GM18499 (cell line): ENCODE results near the gene DUSP16.
"Not testable (repeated sequence)": the region's sequence is repeated elsewhere in the genome, so short reads cannot be mapped to it uniquely, and the experiment has no call there.

ENCODE experiments used
- ATAC-seq: cut with Tn5 transposase; IDR thresholded peaks from one replicate; pipeline ENCODE4 v1.9.1; 2021; ENCODE audit warnings: moderate number of reproducible peaks; ENCODE audit not compliant: insufficient read depth, unreplicated experiment

DUSP16 gene

GRCh38 chr12:12524128-12524527 is 38.5 kb downstream of the DUSP16 start:
- no peak for ATAC-seq

DNA sequence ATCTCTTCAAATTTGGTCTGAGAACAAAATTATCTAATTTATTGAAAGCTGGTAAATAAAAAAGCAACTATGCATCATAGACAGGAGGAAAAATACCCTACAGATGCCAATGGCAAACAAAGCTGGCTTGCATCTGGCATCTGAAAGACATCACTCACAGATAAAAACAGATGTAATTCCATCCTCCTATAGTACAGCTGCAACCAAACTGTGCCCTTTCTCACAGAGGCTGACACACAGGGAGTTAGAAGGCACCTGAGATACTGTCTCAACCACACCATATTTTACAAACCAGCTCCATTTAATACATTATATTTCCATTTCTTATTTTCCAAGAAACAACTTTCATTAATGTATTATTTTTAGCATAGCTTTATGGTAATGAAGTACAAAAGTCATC is 39.4 kb downstream of the DUSP16 start:
- ATAC-seq = no peak

DNA sequence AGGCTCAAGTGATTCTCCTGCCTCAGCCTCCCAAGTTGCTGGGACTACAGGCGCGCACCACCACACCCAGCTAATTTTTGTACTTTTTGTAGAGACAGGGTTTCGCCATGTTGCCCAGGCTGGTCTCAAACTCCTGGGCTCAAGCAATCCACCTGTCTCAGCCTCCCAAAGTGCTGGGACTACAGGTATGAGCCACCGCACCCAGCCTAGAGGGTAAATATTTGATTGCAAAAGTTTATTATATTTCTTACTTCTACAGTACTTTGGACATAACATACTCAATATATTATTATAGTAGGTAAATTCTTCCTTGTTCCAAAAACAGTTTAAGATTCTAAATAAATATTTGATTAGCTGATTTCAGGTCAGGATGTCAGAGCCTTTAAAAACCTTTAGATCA is 40.0 kb downstream of the DUSP16 start:
- ATAC-seq = not testable (repeated sequence)

GRCh38 chr12:12521888-12522287 is 40.8 kb downstream of the DUSP16 start:
- no peak for ATAC-seq

DNA sequence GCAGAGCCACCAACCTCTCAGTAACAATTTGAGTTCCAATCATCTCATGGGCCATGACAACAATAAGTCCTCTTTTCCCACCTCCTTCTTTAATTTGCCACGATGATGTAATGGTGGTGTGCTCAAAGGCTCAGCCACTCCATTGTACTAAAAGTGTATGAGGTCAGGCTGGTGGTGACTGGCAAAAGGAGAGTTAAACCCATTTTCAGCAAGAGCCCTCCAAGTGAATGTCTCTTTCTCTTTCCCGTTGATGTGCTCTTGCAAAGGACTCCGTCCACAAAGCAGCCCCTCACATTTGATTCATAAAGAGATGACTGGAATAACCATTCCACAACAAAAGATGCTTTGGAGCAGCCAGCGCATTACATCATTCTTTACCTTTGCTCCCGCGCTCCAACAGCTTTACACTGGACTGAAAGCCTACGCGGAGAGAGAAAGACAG is 41.6 kb downstream of the DUSP16 start:
- ATAC-seq = no peak

GRCh38 chr12:12520273-12520672 is 42.4 kb downstream of the DUSP16 start:
- no peak for ATAC-seq

GRCh38 chr12:12519354-12519998 is 43.2 kb downstream of the DUSP16 start:
- no peak for ATAC-seq

DNA sequence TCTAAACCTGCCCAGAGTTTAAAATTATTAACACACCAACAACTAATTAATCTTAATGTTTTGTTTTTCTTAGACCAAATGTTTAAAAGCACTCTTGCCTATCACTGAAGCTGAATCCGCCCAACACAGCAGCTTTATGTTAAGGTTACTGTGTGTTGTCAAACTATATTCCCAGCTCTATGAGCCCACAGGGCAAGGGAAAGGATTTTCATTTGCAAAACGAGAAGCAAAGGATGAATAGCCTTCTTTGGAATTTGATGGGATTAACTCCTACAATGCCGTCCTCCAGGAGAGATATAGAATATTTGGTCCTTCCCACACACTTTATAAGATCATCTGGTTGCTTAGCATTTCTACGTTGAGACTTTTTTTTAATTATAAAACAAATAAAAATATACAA is 43.7 kb downstream of the DUSP16 start:
- no peak for ATAC-seq

- ATAC-seq = no peak
Observed at GRCh38 chr12:12518464-12518845, 44.2 kb downstream of the DUSP16 start.

DNA sequence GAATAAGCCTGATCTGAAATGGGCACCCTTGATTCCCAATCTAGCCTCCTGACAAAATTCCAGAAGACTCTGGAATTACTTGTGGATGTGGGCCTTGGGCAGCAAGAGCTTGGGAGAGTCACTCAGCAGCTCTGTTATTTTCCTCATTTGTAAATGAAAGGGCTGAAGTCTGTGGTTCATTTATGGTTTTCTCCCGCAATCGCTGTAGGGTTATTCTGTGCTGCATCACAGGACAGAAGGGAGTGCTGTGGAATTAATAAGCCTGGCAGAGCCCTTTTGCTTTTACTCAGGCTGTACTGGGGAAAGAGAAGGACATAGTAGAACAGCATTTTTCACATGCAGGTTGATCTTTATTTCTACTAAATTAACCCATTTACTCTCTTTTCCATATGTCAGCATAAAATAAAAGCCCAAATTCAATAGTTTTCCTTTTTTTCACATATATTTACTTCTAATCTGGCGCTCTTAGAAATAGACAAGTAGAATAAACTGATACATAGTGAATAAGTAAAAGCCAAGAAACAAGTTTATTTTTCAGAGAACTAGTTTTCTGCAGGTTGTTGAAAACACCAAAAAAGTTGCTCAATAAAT is 49.2 kb downstream of the DUSP16 start:
- no peak for ATAC-seq

DNA sequence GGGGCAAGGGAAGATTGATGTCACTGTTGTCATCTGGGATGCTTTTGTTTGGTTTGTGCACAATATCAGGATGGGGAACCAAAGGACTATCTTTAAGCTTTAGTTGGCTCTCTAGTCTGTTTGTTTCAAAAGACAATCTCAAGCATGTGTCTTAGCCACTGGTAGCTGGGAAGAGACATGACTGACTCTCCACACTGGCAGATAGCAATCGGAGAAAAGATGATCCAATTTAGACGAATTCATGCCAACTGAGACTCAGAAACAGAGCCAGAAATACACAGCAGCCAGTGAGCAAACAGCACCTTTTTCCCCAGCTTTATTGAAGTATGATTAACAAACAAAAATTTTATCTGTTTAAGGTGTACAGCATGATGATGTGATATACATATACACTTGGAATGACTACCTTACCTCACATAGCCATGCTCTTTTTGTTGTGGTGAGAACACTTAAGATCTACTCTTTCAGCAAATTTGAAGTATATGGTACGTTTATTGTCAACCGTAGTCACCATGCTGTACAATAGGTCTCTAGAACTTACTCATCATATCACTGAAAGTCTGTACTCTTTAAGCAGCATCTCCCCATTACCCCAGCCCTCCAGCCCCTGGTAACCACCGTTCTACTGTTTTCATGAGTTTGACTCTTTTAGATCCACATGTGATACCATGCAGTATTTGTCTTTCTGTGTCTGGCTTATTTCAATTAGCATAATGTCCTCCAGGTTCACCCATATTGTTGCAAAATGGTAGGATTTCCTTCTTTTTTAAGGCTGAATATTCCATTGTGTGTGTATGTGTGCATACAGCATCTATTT is 50.6 kb downstream of the DUSP16 start:
- ATAC-seq = no peak

- ATAC-seq = no peak
Observed at GRCh38 chr12:12511021-12511783, 51.5 kb downstream of the DUSP16 start.

GRCh38 chr12:12510551-12510950 is 52.1 kb downstream of the DUSP16 start:
- no peak for ATAC-seq

- ATAC-seq = no peak
Observed at GRCh38 chr12:12510141-12510540, 52.5 kb downstream of the DUSP16 start.

GRCh38 chr12:12508612-12509011 is 54.1 kb downstream of the DUSP16 start:
- no peak for ATAC-seq

DNA sequence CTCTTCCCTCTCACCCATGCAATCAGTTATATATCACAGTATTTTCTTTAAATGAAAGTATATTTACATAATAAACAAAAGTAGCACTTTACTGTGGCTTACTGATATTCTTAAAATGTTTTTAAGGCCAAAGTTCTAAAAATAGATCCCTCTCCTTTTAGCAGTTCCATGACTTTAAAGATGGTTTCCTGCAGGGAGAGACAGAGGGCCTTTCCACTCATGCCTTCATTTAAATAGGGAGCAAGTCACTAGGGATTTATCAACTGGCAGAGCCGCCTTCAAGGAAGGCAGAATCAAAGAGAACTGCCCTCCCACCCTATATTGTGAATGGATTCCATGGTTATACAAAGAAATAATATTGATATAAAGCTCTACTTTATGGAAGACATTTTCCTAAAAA is 55.5 kb downstream of the DUSP16 start:
- no peak for ATAC-seq

DNA sequence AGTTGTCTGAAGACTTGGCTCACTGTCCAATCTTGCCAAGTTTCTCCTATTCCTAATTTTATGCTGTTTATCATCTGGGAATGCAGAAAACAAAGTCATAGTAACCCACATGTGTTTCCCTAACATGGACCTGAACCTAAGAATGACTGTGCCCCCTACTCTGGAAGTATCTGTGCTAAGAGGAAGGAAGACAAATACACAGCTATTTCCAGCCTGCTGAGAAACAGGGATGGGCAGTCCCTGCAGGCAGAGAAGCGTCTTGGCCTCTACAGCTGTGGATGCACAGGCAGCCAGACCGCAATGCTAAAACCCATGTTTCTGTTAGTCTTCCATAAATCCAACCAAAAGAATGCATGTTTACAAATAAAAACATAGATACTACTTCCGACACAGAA is 56.2 kb downstream of the DUSP16 start:
- no peak for ATAC-seq

DNA sequence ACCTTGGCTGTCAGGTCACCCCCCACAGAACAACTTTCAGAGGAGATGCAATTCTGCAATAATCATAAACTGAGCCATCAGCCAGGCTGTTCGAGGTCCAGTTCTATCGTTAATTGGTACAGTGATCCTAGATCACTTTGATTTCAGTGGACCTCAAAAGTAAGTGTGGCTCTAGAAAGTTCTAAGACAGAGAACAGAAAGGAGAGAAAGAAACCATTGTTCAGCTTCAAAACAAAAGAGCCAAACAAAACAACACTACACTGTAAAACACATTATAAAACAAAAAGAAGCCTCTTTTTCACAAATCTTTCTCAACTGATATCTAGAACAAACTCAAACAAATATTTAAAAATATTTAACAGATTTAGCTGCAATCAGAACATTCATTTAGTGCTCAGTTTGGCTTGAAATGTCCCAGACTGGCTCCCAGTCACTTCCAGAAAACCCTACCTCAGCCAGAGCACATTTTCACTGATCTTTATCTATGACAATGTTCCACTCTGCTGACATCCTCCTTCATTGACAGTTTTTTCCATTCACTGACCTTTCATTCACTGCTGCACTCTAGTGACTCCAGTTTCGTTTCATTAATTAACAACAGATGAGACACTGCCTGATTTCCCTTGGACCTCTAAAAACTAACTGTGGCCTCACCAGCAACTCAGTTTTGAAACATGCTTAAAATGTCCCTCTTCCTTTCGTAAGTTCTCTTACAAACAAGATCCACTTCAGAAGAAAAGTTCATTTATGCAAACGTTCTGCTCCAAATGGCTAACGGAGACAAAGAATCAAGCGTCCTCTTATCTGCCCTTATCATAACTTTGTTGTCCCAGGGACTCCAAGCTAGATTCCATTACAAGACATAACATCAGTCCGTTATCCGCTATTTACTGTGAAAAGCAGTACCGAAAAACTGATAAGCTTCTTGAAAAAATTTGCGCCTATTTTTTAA is 56.8 kb downstream of the DUSP16 start:
- ATAC-seq = peak; percentile 69

GRCh38 chr12:12503384-12504078 is 59.1 kb downstream of the DUSP16 start:
- ATAC-seq = no peak
